Measurements from ENCODE around the gene SYPL1. TPM values are rescaled to one million over a fixed set of nuclear protein-coding genes. Genes with fewer than 3 reads are reported as not detected.

Gene SYPL1
- polyA plus RNA-seq, 1 donor from 2014 or later = 17.4 TPM

GRCh38 chr7:106083717-106084116 is 28.4 kb downstream of the SYPL1 start:
- no peaks in the 10 kb centered on the region for H4K20me1 ChIP-seq (ENCODE audit: insufficient read depth)
- H3K27me3 ChIP-seq (ENCODE audit: insufficient read depth, low read depth, low read length) = no peaks in the 10 kb centered on the region
- H3K79me2 ChIP-seq (replicated peaks; ENCODE audit: insufficient read depth, low read length) = no peaks in the 10 kb centered on the region
- no peak for TF ChIP-seq REST (IDR thresholded peaks at IDR 0.05; ENCODE audit: borderline replicate concordance)
- TF ChIP-seq POLR2AphosphoS5 (IDR thresholded peaks at IDR 0.05) = no peak
- no peak for TF ChIP-seq EZH2 (IDR thresholded peaks at IDR 0.05; ENCODE audit: borderline replicate concordance, insufficient read depth, low read length, poor library complexity, severe bottlenecking)
- no peak for TF ChIP-seq TAF1 (IDR thresholded peaks at IDR 0.05; ENCODE audit: low read depth)
- TF ChIP-seq SMC3 (conservative IDR thresholded peaks at IDR 0.05; ENCODE audit: poor library complexity) = no peak
- TF ChIP-seq RAD21 (conservative IDR thresholded peaks at IDR 0.05) = no peak
- TF ChIP-seq MXI1 (conservative IDR thresholded peaks at IDR 0.05; ENCODE audit: poor library complexity, severe bottlenecking) = no peak
- TF ChIP-seq, protein P1, sequence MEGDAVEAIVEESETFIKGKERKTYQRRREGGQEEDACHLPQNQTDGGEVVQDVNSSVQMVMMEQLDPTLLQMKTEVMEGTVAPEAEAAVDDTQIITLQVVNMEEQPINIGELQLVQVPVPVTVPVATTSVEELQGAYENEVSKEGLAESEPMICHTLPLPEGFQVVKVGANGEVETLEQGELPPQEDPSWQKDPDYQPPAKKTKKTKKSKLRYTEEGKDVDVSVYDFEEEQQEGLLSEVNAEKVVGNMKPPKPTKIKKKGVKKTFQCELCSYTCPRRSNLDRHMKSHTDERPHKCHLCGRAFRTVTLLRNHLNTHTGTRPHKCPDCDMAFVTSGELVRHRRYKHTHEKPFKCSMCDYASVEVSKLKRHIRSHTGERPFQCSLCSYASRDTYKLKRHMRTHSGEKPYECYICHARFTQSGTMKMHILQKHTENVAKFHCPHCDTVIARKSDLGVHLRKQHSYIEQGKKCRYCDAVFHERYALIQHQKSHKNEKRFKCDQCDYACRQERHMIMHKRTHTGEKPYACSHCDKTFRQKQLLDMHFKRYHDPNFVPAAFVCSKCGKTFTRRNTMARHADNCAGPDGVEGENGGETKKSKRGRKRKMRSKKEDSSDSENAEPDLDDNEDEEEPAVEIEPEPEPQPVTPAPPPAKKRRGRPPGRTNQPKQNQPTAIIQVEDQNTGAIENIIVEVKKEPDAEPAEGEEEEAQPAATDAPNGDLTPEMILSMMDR (IDR thresholded peaks at IDR 0.05; ENCODE audit: poor library complexity, severe bottlenecking) = no peak
- TF ChIP-seq EP300 (conservative IDR thresholded peaks at IDR 0.05; ENCODE audit: poor library complexity, severe bottlenecking) = no peak
- no peaks in the 10 kb centered on the region for H3K9me3 ChIP-seq (ENCODE audit: low read length)
- H3K9me2 ChIP-seq (ENCODE audit: insufficient read depth, low read length) = no peaks in the 10 kb centered on the region
- H3K9ac ChIP-seq (ENCODE audit: low read length) = no peak overlapping the region
- no peak overlapping the region for H3K4me2 ChIP-seq (ENCODE audit: low read length)
- no peaks in the 10 kb centered on the region for H3F3A ChIP-seq (ENCODE audit: insufficient read depth, low read length, poor library complexity, severe bottlenecking)
- no peak overlapping the region for H2AFZ ChIP-seq (ENCODE audit: low read depth, low read length)
- H3K4me3 ChIP-seq (ENCODE audit: low read length) = no peak overlapping the region
- no peak overlapping the region for H3K27ac ChIP-seq (ENCODE audit: low read length)
- no peaks in the 10 kb centered on the region for H3K36me3 ChIP-seq (ENCODE audit: insufficient read depth, low read length)

DNA sequence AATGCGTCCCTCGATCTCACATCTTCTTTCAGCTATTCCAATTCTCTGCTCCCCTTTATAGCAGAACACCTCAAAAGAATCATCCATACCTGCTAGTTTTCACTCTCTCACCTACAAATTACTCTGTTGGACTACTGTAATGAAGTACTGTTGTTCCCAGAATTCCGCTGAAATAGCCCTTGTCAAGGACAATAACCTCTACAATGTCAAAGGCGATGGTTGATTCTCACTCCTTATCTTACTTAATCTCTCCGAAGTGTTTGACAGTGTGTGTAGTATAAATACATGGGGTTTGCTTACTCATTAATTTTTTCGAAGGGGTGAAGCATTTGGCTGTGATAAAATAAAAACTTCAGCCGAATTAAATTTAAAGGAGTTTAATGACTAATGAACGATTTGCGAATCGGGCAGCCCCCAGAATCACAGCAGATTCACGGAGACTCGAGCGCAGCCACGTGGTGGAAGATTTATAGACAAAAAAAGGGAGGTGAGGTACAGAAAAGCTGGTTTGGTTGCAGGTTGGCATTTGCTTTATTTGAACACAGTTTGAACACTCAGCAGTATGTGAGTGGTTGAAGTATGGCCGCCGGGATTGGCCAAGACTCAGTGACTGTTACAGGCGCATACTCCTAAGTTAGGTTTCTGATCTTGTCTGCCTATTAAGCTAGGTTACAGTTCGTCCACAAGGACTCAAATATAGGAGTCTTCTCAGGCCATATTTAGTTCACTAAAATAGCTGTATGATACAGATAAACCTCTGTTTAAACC is 29.8 kb downstream of the SYPL1 start:
- Histone ChIP-seq H3K9me3 (ENCODE audit: low read length) (no peaks in the 10 kb centered on the region), H2AFZ (ENCODE audit: low read depth, low read length) (no peak overlapping the region), H3K27ac (ENCODE audit: low read length) (no peak overlapping the region), H3K27me3 (ENCODE audit: insufficient read depth, low read depth, low read length) (no peaks in the 10 kb centered on the region), H3K79me2 (replicated peaks; ENCODE audit: insufficient read depth, low read length) (no peaks in the 10 kb centered on the region), H3K36me3 (ENCODE audit: insufficient read depth, low read length) (no peaks in the 10 kb centered on the region), H3K9ac (ENCODE audit: low read length) (no peak overlapping the region), H3K4me2 (ENCODE audit: low read length) (no peak overlapping the region), H3F3A (ENCODE audit: insufficient read depth, low read length, poor library complexity, severe bottlenecking) (no peaks in the 10 kb centered on the region), H4K20me1 (ENCODE audit: insufficient read depth) (no peaks in the 10 kb centered on the region), H3K9me2 (ENCODE audit: insufficient read depth, low read length) (no peaks in the 10 kb centered on the region), H3K4me3 (ENCODE audit: low read length) (no peak overlapping the region)
- TF ChIP-seq EZH2 (IDR thresholded peaks at IDR 0.05; ENCODE audit: borderline replicate concordance, insufficient read depth, low read length, poor library complexity, severe bottlenecking) (no peak), EP300 (conservative IDR thresholded peaks at IDR 0.05; ENCODE audit: poor library complexity, severe bottlenecking) (no peak), MXI1 (conservative IDR thresholded peaks at IDR 0.05; ENCODE audit: poor library complexity, severe bottlenecking) (no peak), POLR2AphosphoS5 (IDR thresholded peaks at IDR 0.05) (no peak), REST (IDR thresholded peaks at IDR 0.05; ENCODE audit: borderline replicate concordance) (no peak), SMC3 (conservative IDR thresholded peaks at IDR 0.05; ENCODE audit: poor library complexity) (no peak), RAD21 (conservative IDR thresholded peaks at IDR 0.05) (no peak), TAF1 (IDR thresholded peaks at IDR 0.05; ENCODE audit: low read depth) (no peak)
- TF ChIP-seq, protein P1 (IDR thresholded peaks at IDR 0.05; ENCODE audit: poor library complexity, severe bottlenecking) = no peak
